VCaP (cell line): ENCODE measurements around the gene SLC66A2.

Experiments
- H3K27ac ChIP-seq: fragments of 450-650 bp; 2 replicates; pipeline ENCODE4 v1.5.1; 2017
- CTCF ChIP-seq: fragments of 450-650 bp; conservative IDR thresholded peaks from 2 replicates; pipeline ENCODE4 v1.5.1; 2017; ENCODE audit warnings: mild to moderate bottlenecking, moderate library complexity

The SLC66A2 gene

GRCh38 chr18:79954791-79955190, 3.3 kb upstream of the SLC66A2 start:
- no peak for TF ChIP-seq CTCF
- peak overlapping the region; percentile 41 for H3K27ac ChIP-seq

- TF ChIP-seq CTCF: no peak
- H3K27ac ChIP-seq: peak overlapping the region; percentile 41
These were observed 2.7 kb upstream of the SLC66A2 start for GRCh38 chr18:79953971-79954651.

GRCh38 chr18:79952996-79953559, 1.6 kb upstream of the SLC66A2 start:
- no peak for TF ChIP-seq CTCF
- no peak overlapping the region for H3K27ac ChIP-seq

GRCh38 chr18:79952456-79952995, 1.1 kb upstream of the SLC66A2 start:
- H3K27ac ChIP-seq: peak overlapping the region; percentile 75; the same call in 1 of the 2 replicates
- TF ChIP-seq CTCF: no peak

DNA sequence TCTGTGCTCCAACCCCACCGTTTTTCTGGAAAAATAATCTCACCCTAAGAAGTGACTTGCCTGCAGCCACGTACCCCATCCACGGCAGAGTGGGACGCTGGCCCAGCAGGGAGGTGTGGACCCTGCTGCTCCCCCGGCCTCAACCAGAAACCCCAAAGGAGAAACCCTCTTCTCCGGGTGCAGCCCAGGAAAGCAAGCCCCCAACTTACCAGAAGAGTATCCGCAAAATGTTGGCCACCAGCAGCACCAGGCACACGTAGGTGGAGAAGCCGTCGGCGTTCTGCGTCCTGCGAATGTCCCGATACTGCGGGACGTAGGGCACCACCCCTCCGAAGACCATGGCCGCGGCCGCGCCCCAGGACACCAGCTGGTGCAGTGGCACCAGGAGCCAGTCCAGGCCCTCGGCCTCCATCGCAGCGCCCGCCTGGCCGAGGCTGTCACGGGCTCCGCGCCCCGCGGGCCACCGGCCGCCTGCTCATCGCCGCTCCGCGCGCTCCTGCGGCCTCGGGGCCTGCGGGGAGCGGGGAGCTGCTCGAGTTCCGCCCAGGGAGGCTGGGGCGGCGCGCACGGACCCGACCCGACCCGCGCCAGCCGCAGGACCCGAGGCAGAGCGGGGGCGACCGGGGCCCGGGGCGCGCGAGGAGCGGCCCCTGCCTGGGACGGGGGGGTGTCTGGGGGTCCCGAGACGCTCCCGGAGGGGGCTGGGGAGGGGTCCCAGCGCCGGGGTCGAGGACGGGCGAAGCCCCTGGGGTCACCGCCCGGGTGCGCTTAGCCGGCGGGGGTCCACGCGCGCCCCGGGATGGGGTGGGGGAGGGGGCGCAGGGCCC, 725 bp downstream of the SLC66A2 start:
- H3K27ac ChIP-seq: peak overlapping the region; percentile 75; the same call in 1 of the 2 replicates

GRCh38 chr18:79949697-79950487, 1.6 kb downstream of the SLC66A2 start:
- TF ChIP-seq CTCF: no peak
- H3K27ac ChIP-seq: peak overlapping the region; percentile 75; the same call in 1 of the 2 replicates

More for the DNA sequence above, 725 bp downstream of the SLC66A2 start:
- no peak for TF ChIP-seq CTCF
